ENCODE measurements around the gene ASXL1. TPM values are rescaled to one million over a fixed set of nuclear protein-coding genes. Genes with fewer than 3 reads are reported as not detected.

Gene ASXL1
- total RNA-seq, 2 experiments from 2014 or later: 113 to 118 TPM

DNA sequence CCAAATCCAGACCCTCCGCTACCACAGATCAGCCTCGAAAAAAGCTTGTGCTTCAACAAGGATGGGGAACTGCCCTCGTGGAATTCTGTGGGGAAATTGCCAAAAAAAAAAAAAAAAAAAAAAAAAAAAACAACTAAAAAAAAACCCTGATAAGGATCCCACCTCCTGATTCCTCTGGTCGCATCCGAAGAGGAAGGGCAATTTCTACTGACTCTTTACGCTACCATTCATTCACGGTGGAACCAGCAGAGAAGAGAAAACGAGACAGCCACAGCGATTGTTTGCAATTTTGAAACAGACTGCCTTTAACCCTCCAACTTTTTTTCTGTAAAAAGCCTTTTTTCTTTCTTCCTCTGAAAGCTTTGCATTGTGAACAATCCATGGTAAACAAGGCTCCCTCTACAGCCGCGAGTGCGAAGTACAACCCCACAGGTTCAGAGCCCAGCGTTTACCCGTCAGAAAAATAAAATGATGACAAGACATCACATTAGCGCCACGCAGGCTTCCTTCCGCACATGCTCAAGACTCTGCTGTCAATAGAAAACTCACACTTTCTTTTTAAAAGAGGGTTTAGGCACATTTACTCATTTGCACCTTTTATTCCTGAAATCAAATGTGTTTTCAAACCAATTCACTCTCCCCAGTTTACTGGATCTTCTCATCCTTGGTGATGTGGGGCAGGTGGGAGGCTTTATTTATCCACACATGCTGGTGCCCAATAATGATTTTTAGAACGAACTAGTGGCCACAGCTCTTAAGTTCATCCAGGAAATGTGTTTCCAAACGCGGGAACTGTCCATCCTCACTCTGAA lies 127.0 kb downstream of the ASXL1 start:
- Mint-ChIP-seq H3K27ac (peak overlapping the region; percentile 86), H3K4me3 (peak overlapping the region; percentile 86), H3K36me3 (ENCODE audit: low read depth) (no peaks in the 10 kb centered on the region), H3K9me3 (no peaks in the 10 kb centered on the region), H3K4me1 (peaks cover 21% of the 10 kb centered on the region), H3K27me3 (no peaks in the 10 kb centered on the region)
- DNase-seq: peak; percentile 88
- CTCF ChIA-PET: interaction anchor here (0.6 to 1.5 kb wide), 6 partner anchors 11 to 199 kb away, joined by 3 to 7 read pairs (median 3); no protein-coding TSS in a partner anchor
- POLR2A ChIA-PET: interaction anchor here (1.0 to 3.8 kb wide), 2 partner anchors 50 to 246 kb away, joined by 3 to 19 read pairs; no protein-coding TSS in a partner anchor

DNA sequence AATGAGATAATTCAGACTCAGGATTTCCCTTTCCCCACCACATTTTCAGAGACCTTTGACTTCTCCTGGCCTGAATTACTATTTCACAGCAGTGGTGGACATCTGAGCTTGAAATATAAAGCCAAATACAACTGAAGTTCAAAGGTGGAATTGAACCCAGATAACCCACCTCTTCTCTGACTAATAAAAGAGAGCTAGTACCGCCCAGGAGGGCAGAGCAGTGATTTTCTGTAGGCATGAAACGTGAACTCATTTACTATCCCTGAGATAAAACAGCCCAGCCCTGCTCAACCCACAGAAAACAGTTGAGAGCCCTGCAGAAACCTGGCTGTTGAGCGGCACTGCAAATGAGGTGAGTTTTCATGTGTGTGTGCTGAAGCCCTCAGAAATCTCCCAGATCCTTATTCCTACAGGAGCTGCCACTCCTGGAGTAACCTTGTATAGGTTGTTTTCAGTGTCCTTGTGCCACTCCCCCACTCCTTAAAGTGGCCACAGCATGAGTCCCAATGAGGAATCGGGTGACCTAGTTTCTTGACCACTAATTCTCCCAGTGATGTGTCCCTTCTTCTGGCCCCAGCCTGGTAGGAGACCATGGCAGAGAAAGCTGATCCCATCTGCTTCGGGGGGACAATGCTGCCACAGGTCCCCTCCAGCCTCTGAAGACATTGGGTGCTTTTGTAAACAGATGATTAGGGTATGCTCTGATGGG lies 127.8 kb downstream of the ASXL1 start:
- CTCF ChIA-PET: interaction anchor here (0.6 to 1.5 kb wide), 3 partner anchors 54 to 177 kb away, joined by 3 to 7 read pairs (median 3); no protein-coding TSS in a partner anchor
- Mint-ChIP-seq H3K27ac (peak overlapping the region; percentile 86), H3K27me3 (no peaks in the 10 kb centered on the region), H3K4me1 (peaks cover 21% of the 10 kb centered on the region), H3K36me3 (ENCODE audit: low read depth) (no peaks in the 10 kb centered on the region), H3K9me3 (no peaks in the 10 kb centered on the region), H3K4me3 (no peak overlapping the region)
- DNase-seq: no peak
- POLR2A ChIA-PET: interaction anchor here (1.0 to 3.8 kb wide), 2 partner anchors 49 to 245 kb away, joined by 3 to 19 read pairs; no protein-coding TSS in a partner anchor

DNA sequence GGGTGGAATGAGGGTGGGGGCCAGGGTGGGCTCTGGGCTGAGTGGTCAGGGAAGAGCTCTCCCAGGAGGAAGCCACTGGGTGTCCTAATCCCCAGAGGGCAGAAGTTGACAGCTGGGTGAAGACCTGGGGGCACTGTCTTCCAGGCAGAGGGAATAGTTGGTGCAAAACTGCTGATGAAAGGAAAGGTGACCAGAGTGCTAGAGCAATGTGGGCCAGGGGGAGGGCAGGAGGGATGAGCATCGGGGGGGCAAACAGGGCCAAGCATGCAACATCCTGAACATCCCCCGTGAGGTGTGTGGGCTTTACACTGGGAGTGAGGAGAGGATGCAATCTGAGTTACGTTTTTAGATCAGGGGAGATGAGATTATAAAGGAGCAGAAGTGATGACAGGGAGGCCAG lies 129.2 kb downstream of the ASXL1 start:
- ChIA-PET CTCF (no interaction called here), POLR2A (no interaction called here)
- H3K27ac Mint-ChIP-seq: no peak overlapping the region
- no peak for DNase-seq
- H3K4me1 Mint-ChIP-seq: peaks cover 18% of the 10 kb centered on the region
- no peak overlapping the region for H3K4me3 Mint-ChIP-seq
- no peaks in the 10 kb centered on the region for H3K9me3 Mint-ChIP-seq
- no peaks in the 10 kb centered on the region for H3K36me3 Mint-ChIP-seq (ENCODE audit: low read depth)
- H3K27me3 Mint-ChIP-seq: no peaks in the 10 kb centered on the region

DNA sequence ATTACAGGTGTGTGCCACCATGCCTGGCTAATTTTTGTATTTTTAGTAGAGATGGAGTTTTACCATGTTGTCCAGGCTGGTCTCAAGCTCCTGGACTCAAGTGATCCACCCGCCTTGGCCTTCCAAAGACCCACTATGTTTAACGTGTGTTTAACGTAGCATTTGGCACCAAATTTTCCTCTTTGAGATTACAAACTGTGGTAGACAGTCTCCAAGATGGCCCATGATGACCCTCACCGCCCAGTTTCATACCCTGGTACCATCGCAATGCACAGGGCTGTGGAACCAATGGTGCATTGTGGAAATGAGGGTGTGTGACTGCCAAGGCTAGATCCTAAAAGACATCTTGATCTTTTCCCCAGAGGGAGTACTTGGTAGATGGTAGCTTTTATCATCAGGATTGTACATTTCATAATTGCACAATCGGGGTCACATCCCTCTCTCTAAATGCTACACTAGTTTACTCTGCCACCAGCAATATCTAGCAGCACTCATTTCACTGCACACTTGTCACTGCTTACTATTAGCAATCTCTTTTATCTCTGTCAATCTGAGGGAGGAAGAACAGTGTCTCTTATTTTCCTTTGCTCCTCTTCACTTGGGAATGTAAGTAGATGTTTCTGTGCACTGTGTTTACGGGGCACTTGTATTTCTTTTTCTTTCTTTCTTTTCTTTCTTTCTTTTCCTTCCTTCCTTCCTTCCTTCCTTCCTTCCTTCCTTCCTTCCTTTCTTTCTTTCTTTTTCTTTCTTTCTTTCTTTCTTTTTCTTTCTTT lies 130.1 kb downstream of the ASXL1 start:
- Mint-ChIP-seq H3K27ac (no peak overlapping the region), H3K27me3 (no peaks in the 10 kb centered on the region), H3K36me3 (ENCODE audit: low read depth) (no peaks in the 10 kb centered on the region), H3K9me3 (no peaks in the 10 kb centered on the region), H3K4me3 (no peak overlapping the region), H3K4me1 (peaks cover 16% of the 10 kb centered on the region)
- DNase-seq: no peak
- POLR2A ChIA-PET: no interaction called here
- CTCF ChIA-PET: no interaction called here

Other genes with a start within 250 kb of the ASXL1 start
- 10 to 100 TPM; 37.6 to 38.6 TPM for gene TM9SF4, start 248.6 kb upstream of the ASXL1 start, total RNA-seq
- gene PLAGL2, start 150.6 kb upstream of the ASXL1 start, total RNA-seq: 10 to 100 TPM; 27.9 to 28.9 TPM
- gene POFUT1, start 150.5 kb upstream of the ASXL1 start, total RNA-seq: 10 to 100 TPM; 21.5 to 23.2 TPM
- 10 to 100 TPM; 23.1 to 23.4 TPM for gene KIF3B, start 80.7 kb upstream of the ASXL1 start, total RNA-seq
- 10 to 100 TPM; 17.1 to 19.1 TPM for gene NOL4L, start 227.0 kb downstream of the ASXL1 start, total RNA-seq